HG03108 (cell line): ENCODE measurements around the gene PPP1R13B.

Experiments
- ATAC-seq: cut with Tn5 transposase; IDR thresholded peaks from one replicate; pipeline ENCODE4 v1.9.1; 2021; ENCODE audit warnings: moderate library complexity; ENCODE audit not compliant: unreplicated experiment

PPP1R13B gene

GRCh38 chr14:103732868-103733620 is 114.3 kb downstream of the PPP1R13B start:
- no peak for ATAC-seq

GRCh38 chr14:103731916-103732867 is 115.2 kb downstream of the PPP1R13B start:
- no peak for ATAC-seq

- ATAC-seq: no peak
Observed at GRCh38 chr14:103731481-103731880, 115.9 kb downstream of the PPP1R13B start.

- no peak for ATAC-seq
Observed at GRCh38 chr14:103730490-103731035, 116.8 kb downstream of the PPP1R13B start.

GRCh38 chr14:103729496-103730448 is 117.6 kb downstream of the PPP1R13B start:
- no peak for ATAC-seq

GRCh38 chr14:103728721-103729120 is 118.7 kb downstream of the PPP1R13B start:
- ATAC-seq: no peak

- no peak for ATAC-seq
Observed at GRCh38 chr14:103728141-103728540, 119.2 kb downstream of the PPP1R13B start.

- ATAC-seq: no peak
Observed at GRCh38 chr14:103727313-103727980, 119.9 kb downstream of the PPP1R13B start.

- ATAC-seq: no peak
Observed at GRCh38 chr14:103726474-103726873, 120.9 kb downstream of the PPP1R13B start.

GRCh38 chr14:103725739-103726395 is 121.5 kb downstream of the PPP1R13B start:
- ATAC-seq: no peak

GRCh38 chr14:103725001-103725682 is 122.2 kb downstream of the PPP1R13B start:
- ATAC-seq: no peak

- ATAC-seq: no peak
Observed at GRCh38 chr14:103724116-103724515, 123.3 kb downstream of the PPP1R13B start.

GRCh38 chr14:103723748-103724081 is 123.7 kb downstream of the PPP1R13B start:
- ATAC-seq: no peak

GRCh38 chr14:103721334-103722120 is 125.8 kb downstream of the PPP1R13B start:
- no peak for ATAC-seq

GRCh38 chr14:103719751-103720150 is 127.6 kb downstream of the PPP1R13B start:
- ATAC-seq: no peak

GRCh38 chr14:103718572-103718971 is 128.8 kb downstream of the PPP1R13B start:
- no peak for ATAC-seq

GRCh38 chr14:103716899-103717411 is 130.4 kb downstream of the PPP1R13B start:
- ATAC-seq: no peak
